ENCODE data around the gene IL4R.

Gene IL4R

DNA sequence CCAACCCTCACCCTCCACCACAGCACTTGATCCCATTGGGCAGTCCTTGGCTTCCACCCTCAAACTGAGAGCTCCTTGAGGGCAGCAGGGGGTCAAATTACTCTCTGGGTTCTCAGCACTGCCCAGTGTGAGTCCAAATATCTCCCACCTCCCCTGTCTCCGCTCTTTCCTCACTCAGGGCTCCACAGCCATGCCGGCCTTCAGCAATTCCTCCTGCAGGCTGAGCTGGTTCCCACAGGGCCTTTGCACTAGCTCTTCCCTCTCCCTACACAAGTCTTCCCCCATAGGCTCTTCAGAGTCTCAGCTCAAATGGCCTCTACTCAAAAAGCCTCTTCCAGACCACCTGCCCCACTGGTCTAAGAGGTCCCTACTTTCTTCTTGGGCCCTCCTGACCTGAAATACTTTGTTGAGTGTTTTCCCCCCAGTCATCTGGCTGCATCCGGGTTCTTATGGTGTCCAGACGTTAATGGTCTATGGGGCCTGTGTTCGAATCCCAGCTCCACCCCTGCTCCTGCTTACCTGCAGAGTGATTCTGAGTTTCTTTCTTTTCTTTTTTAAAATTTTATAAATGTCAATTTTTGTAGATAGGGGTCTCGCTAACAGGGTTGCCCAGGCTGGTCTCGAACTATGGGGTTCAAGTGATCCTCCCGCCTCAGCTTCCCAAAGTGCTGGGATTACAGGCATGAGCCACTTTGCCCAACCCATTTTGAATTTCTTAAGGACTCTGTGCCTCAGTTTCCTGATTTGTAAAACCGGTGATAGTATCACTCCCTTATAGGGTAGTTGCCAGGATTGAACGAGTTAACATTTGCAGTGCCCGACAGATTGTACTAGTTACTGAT, 973 bp upstream of the IL4R start:
- H3K4me1 ChIP-seq = peaks cover 34% of the 10 kb centered on the region
- no peak for TF ChIP-seq Cebpa-rat (IDR thresholded peaks at IDR 0.05)
- H3K36me3 ChIP-seq = no peaks in the 10 kb centered on the region
- peaks cover 6% of the 10 kb centered on the region; the same call in 1 of the 2 replicates for H3K27me3 ChIP-seq
- H3K9me3 ChIP-seq = peaks cover 4% of the 10 kb centered on the region; the same call in 1 of the 2 replicates
- no peak overlapping the region for H3K27ac ChIP-seq
- peak overlapping the region; percentile 86; the same call in 1 of the 2 replicates for H3K9ac ChIP-seq
- peak overlapping the region; percentile 99 for H3K4me2 ChIP-seq
- peak overlapping the region; percentile 95 for H3K4me3 ChIP-seq
- H4K20me1 ChIP-seq = peaks cover 35% of the 10 kb centered on the region

DNA sequence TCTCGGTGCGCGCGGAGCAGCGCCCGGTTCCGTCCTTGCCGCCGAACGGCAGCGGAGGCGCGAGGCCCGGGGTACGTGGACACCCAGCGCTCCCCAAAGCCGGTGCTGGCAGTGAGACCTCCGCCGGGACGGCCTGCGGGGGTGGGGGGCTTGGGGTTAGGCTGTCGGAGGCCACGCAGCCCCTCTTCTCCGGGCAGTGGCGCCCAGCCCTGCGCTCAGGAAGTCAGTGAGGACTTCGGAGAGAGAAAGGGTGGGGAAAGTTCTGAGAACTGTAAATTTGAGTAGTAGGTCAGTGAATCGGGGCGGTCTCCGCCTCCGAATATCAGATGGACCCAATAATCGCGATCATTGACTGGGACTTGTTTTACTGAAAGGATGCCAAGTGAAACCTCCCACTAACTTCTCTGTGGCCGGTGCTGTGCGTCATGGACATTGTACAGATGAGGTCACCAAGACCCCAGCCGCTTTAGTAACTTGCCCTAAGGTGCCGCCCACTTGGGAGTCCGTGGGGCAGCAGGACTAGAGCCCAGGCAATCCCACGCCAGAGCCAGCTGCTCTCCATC, 468 bp downstream of the IL4R start:
- TF ChIP-seq Cebpa-rat (IDR thresholded peaks at IDR 0.05) = no peak
- Histone ChIP-seq H3K27me3 (peaks cover 6% of the 10 kb centered on the region; the same call in 1 of the 2 replicates), H3K4me3 (peak overlapping the region; percentile 95), H3K4me2 (peak overlapping the region; percentile 99), H3K9ac (peak overlapping the region; percentile 86), H3K4me1 (peaks cover 49% of the 10 kb centered on the region), H3K36me3 (no peaks in the 10 kb centered on the region), H3K27ac (peak overlapping the region; percentile 83), H4K20me1 (peaks cover 39% of the 10 kb centered on the region), H3K9me3 (no peaks in the 10 kb centered on the region)

DNA sequence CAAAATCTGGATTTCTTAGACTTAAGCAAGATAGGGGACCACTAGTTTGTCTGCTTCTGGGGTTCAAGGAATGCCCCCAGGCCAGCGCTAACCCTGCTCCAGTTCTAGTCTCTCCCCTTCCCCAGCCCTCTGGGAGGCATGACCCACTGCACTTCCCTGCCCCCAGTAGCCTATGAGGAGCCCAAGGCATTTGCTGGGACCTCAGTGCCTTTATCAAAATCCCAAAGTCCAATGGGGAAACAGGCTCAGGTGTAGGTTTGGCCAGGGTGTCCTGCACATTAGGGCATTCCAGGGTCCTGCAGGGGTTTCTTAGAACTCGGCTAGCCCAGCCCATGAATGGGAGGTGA, 1.2 kb downstream of the IL4R start:
- H3K4me1 ChIP-seq = peaks cover 49% of the 10 kb centered on the region
- no peak overlapping the region for H3K9ac ChIP-seq
- H3K27ac ChIP-seq = no peak overlapping the region
- no peak for TF ChIP-seq Cebpa-rat (IDR thresholded peaks at IDR 0.05)
- H3K27me3 ChIP-seq = peaks cover 6% of the 10 kb centered on the region; the same call in 1 of the 2 replicates
- no peaks in the 10 kb centered on the region for H3K36me3 ChIP-seq
- H3K4me2 ChIP-seq = peak overlapping the region; percentile 99
- no peak overlapping the region for H3K4me3 ChIP-seq
- H4K20me1 ChIP-seq = peaks cover 39% of the 10 kb centered on the region
- no peaks in the 10 kb centered on the region for H3K9me3 ChIP-seq

DNA sequence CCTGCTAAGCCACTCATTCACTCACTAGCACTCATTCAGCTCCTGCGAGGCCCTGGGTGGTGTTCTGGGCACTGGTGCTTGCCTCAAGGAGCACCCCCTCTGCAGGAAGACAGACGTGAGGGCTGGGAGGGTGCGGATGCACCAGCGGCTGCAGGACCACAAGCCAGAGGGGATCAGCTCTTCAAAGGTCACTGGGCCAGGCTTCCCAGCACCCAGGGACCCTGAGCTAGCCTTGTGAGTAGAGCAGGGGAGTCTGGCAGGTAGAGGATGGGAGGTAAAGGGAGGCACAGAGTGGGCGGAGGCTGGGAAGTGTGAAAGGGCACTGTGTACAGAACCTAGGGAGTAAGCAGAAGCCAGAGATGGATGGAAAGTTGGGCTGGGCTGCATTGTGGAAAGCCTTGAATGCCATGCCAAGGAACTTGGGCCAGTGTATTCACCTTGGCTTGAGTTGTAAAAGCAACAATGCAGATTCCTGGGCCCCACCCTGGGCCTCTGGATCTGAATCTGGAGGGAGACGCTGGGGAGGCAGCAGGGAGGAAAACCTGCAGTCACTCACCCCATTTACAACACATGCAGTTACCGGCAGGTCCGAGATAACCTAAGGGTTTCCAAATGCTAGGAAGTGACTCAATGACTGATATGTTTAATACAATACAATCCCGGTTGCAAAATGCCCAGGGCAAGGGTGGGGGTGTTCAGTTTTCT, 1.7 kb downstream of the IL4R start:
- H3K4me1 ChIP-seq = peaks cover 49% of the 10 kb centered on the region
- no peak for TF ChIP-seq Cebpa-rat (IDR thresholded peaks at IDR 0.05)
- H3K27me3 ChIP-seq = peaks cover 6% of the 10 kb centered on the region; the same call in 1 of the 2 replicates
- no peak overlapping the region for H3K9ac ChIP-seq
- no peaks in the 10 kb centered on the region for H3K36me3 ChIP-seq
- H3K4me3 ChIP-seq = no peak overlapping the region
- H3K27ac ChIP-seq = no peak overlapping the region
- H3K9me3 ChIP-seq = no peaks in the 10 kb centered on the region
- H3K4me2 ChIP-seq = peak overlapping the region; percentile 99
- peaks cover 39% of the 10 kb centered on the region for H4K20me1 ChIP-seq

DNA sequence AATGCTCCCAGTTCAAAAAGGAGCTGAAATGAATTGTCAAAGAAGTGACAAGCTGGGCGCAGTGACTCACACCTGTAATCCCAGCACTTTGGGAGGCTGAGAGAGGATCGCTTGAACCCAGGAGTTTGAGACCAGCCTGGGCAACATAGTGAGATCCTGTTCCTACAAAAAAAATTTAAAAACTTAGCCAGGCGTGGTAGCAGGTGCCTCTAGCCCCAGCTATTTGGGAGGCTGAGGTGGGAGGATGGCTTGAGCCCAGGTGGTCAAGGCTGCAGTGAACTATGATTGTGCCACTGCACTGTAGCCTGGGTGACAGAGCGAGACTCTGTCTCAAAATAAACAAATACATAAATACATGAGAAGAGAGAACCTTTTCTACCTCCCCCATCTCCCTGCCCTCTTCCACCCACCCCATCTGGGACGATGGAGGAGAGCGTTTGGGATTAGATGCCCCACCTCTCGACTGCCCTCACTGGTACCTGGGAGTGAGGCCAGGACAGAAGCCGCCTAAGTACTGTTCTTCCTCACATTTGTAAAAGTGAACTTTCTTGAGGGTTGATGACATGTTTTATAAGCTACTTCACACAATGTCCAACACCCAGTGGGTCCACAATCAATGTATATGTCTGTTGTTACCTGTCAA, 2.4 kb downstream of the IL4R start:
- Histone ChIP-seq H4K20me1 (peaks cover 39% of the 10 kb centered on the region), H3K4me1 (peaks cover 49% of the 10 kb centered on the region), H3K4me2 (peak overlapping the region; percentile 99; the same call in 1 of the 2 replicates), H3K9ac (no peak overlapping the region), H3K36me3 (no peaks in the 10 kb centered on the region), H3K27ac (no peak overlapping the region), H3K27me3 (peaks cover 6% of the 10 kb centered on the region; the same call in 1 of the 2 replicates), H3K4me3 (no peak overlapping the region), H3K9me3 (no peaks in the 10 kb centered on the region)
- TF ChIP-seq Cebpa-rat (IDR thresholded peaks at IDR 0.05) = no peak

DNA sequence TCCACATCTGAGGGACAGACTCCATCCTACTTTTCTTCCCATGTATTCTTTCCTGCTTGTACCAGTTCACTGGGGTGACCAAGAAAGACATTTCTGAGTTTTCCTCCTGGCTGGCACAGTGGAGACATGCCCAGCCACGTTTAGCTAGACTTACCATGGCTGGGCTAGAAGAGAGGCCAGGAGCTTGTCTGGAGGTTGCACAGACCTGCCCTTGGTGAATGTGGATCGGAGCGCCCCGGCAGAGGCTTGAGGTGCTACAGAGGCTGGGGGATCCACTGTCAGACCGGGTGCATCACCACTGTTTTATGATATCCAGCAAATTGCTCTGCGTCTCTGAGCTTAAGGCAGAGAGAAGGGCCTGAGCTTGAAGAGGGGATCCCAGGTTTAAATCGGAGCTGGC, 3.5 kb downstream of the IL4R start:
- peaks cover 6% of the 10 kb centered on the region; the same call in 1 of the 2 replicates for H3K27me3 ChIP-seq
- H3K9me3 ChIP-seq = no peaks in the 10 kb centered on the region
- H3K4me1 ChIP-seq = peaks cover 49% of the 10 kb centered on the region
- H3K4me2 ChIP-seq = no peak overlapping the region
- H4K20me1 ChIP-seq = peaks cover 39% of the 10 kb centered on the region
- no peak for TF ChIP-seq Cebpa-rat (IDR thresholded peaks at IDR 0.05)
- no peaks in the 10 kb centered on the region for H3K36me3 ChIP-seq
- no peak overlapping the region for H3K27ac ChIP-seq
- H3K9ac ChIP-seq = no peak overlapping the region; the same call in 1 of the 2 replicates
- no peak overlapping the region for H3K4me3 ChIP-seq

DNA sequence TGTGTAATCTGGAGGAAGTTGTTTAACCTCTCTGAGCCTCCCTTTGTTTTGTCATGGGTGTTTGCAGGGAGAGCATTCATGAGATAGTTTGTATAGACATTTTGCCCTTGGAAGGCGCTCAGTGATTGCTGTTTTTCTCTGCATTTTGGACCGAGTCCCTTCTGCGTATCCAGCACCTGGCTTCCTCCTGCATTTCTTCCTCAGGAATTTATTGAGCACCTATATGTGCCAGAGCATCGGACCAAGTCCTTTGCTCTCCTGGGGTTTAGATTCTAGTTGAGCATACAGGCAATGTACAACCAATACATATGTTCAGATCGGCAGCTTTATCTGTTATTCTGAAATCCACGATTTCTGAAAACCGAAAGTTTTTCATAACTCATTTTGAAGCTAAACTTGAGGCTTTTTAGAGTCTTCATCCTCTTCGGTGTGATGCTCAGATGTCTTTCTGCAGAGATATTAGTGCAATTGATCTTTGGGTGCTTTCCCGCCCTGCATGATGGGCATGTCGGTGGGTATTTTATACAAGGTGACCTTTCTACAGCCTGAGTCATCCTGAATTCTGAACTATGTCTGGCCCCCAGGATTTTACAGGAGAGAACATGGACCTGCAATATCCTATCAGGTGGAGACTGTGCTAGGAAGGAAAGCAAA, 4.1 kb downstream of the IL4R start:
- Histone ChIP-seq H3K9ac (no peak overlapping the region), H3K27ac (peak overlapping the region; percentile 28; the same call in 1 of the 2 replicates), H3K27me3 (peaks cover 6% of the 10 kb centered on the region; the same call in 1 of the 2 replicates), H3K4me2 (peak overlapping the region; percentile 60), H3K4me3 (no peak overlapping the region), H4K20me1 (peaks cover 39% of the 10 kb centered on the region), H3K9me3 (no peaks in the 10 kb centered on the region), H3K4me1 (peaks cover 49% of the 10 kb centered on the region), H3K36me3 (no peaks in the 10 kb centered on the region)
- no peak for TF ChIP-seq Cebpa-rat (IDR thresholded peaks at IDR 0.05)

DNA sequence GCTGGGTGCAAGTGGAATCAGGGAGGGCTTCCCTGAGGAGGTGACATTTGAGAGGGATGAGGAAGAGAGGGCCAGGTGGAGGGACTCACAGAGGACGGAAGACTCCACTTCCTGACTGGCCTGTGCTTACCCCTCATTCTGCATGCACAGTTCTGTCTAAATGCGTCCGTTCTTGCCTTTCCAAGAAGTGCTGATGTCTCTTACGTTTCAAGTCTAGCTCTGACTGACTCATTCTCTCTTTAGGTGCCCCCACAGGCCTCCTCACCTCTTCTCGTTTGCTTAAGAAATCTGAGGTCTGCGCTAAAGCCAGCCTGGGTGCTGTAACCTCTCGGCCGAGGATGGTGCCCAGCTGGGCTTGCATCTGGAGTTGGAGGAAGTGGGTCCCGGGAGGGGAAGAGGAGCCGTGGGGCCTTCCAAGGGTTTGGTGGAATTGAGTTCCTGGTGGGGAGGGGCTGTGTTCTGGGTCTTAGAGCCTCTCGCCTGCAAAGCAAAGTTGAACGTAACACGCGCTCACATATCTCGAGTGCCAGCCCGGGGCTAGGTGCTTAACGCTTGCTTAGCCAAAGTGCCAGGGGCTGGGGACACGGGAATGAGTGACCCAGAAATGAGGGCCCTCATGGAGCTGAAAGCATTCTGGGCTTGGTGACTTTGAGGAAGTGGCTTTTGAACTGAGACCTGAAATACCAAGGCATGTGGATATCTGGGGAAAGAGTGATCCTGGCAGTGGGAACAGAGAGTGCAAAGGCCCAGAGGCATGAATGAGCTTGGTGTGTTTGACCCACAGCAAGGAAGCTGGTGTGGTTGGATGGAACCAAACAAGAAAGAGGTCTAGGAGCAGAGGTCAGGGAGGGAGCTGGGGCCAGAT, 4.8 kb downstream of the IL4R start:
- Histone ChIP-seq H3K27ac (peak overlapping the region; percentile 28; the same call in 1 of the 2 replicates), H3K4me2 (peak overlapping the region; percentile 60), H3K4me1 (peaks cover 44% of the 10 kb centered on the region), H4K20me1 (peaks cover 39% of the 10 kb centered on the region), H3K4me3 (no peak overlapping the region), H3K9me3 (no peaks in the 10 kb centered on the region), H3K27me3 (peaks cover 6% of the 10 kb centered on the region; the same call in 1 of the 2 replicates), H3K9ac (0 out of 2 replicates have a peak overlapping the region, but pooled peaks have one; percentile 12), H3K36me3 (no peaks in the 10 kb centered on the region)
- TF ChIP-seq Cebpa-rat (IDR thresholded peaks at IDR 0.05) = no peak

All from BLaER1 (cell line).